22Rv1 (cell line): ENCODE data around the gene MKS1.

ENCODE experiments used
- H3K27ac ChIP-seq: fragments of 450-650 bp; 2 replicates; pipeline ENCODE4 v1.5.1; 2017
- CTCF ChIP-seq: fragments of 450-650 bp; IDR thresholded peaks from 2 replicates; pipeline ENCODE4 v1.5.1; 2017; ENCODE audit warnings: mild to moderate bottlenecking
- ZFX ChIP-seq: fragments of 450-650 bp; IDR thresholded peaks from 2 replicates; pipeline ENCODE4 v1.6.1; 2017; ENCODE audit warnings: antibody characterized with exemption, borderline replicate concordance

The MKS1 gene

GRCh38 chr17:58217766-58218165 is 1.3 kb downstream of the MKS1 start:
- TF ChIP-seq ZFX, result no peak
- TF ChIP-seq CTCF, result no peak
- no peak overlapping the region for H3K27ac ChIP-seq

- no peak overlapping the region for H3K27ac ChIP-seq
- TF ChIP-seq ZFX, result no peak
- TF ChIP-seq CTCF, result no peak
Observed at GRCh38 chr17:58215685-58216084, 3.4 kb downstream of the MKS1 start.

GRCh38 chr17:58210922-58211321 is 8.1 kb downstream of the MKS1 start:
- H3K27ac ChIP-seq, result no peak overlapping the region
- peak; percentile 25; the same call in 1 of the 2 replicates for TF ChIP-seq CTCF
- TF ChIP-seq ZFX, result no peak

- no peak overlapping the region for H3K27ac ChIP-seq
- TF ChIP-seq CTCF (no peak), ZFX (no peak)
Observed at GRCh38 chr17:58208344-58208743, 10.7 kb downstream of the MKS1 start.

GRCh38 chr17:58207451-58207850 is 11.6 kb downstream of the MKS1 start:
- H3K27ac ChIP-seq, result no peak overlapping the region
- no peak for TF ChIP-seq ZFX
- TF ChIP-seq CTCF, result no peak

- no peak overlapping the region for H3K27ac ChIP-seq
- TF ChIP-seq ZFX (no peak), CTCF (no peak)
Observed at GRCh38 chr17:58205936-58206335, 13.1 kb downstream of the MKS1 start.

GRCh38 chr17:58204796-58205195 is 14.3 kb downstream of the MKS1 start:
- TF ChIP-seq CTCF (no peak), ZFX (no peak)
- no peak overlapping the region for H3K27ac ChIP-seq
